CD4-positive, alpha-beta T cell treated with Interleukin-12 subunit alpha and Interleukin-12 subunit beta, for 1 hour (primary cell): ENCODE measurements around the gene DEFB116.
"Not testable (repeated sequence)": the region's sequence is repeated elsewhere in the genome, so short reads cannot be mapped to it uniquely, and the experiment has no call there.

Source experiments
- DNase-seq: peaks from one replicate; pipeline ENCODE4 v3.0.0-alpha.2; 2020

Gene DEFB116, protein sequence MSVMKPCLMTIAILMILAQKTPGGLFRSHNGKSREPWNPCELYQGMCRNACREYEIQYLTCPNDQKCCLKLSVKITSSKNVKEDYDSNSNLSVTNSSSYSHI

DNA sequence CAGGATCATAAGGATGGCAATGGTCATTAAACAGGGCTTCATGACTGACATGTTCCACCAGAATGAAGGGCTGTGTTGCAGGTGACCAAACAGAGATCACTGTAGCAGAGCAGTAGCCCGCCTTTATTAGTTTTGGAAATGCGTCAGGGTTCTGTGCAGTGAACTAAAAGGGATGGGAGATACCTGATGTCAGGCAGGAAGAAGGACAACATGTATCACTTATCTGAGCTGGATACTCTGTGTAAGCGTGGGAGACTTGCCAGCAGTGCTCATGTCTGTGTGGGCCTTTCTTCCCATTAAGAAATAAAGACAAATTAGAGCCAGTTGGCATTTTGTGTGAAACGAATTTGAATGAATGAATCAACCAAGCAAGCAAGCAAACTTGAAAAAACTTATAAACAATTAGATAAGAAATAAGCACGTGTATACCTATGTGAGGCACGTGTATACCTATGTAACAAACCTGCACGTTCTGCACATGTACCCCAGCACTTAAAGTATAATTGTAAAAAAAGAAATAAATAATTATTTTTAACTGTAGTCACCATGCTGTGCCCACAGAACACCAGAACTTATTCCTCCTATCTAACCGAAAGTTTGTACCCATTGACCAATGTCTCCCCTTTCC lies at the start of gene DEFB116:
DEFB116 (minus strand) TSS at position 51 of the 628 bp plus-strand sequence; CDS start at position 51, 0 bp downstream.
- DNase-seq = no peak

DNA sequence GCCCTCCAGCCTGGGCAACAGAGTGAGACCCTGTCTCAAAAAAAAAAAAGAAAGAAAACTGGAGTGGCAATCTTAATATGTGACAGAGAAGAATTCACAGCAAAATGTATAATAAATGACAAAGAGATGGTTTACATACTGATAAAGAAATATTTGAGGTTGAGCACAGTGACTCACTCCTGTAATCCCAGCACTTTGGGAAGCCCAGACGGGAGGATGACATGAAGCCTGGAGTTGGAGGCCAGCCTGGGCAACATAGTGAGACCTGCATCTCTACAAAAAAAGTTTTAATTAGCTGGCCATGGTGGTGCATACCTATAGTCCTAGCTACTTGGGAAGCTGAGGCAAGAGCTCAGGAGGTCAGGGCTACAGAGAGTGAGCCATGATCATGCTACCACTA lies 47.6 kb upstream of the DEFB116 start:
- no peak for DNase-seq

DNA sequence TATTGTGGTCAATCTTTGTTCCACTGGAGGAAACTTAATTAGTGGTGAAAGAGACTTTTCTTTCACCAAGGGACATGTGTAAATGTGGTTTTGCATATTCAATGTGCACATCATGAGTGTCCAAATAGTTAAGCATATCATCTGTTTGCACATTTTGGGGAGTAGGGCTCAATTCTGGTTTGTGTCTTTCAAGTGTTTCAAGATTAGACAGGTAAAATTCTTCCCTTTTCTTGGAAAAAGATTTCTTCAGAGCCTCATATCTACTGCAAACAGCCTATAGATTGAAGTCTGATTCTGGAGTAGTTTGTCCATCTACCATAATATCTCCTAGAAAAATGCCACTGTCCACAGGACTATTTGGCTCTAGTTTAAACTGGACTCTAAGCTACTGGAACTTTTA lies 33.1 kb upstream of the DEFB116 start:
- no peak for DNase-seq

DNA sequence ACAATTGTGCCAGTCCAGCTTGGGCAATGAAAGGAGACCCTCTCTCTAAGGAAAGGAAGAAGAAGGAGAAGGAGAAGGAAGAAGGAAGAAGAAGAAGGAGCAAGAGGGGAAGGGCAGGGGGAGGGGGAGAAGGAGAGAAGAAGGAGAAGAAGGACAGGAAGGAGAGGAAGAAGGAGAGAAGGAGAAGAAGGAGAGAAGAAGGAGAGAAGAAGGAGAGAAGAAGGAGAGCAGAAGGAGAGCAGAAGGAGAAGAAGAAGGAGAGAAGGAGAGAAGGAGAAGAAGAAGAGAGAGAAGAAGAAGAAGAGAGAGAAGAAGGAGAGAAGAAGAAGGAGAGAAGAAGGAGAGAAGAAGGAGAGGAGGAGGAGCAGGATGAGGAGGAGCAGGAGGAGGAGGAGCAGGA lies 22.5 kb upstream of the DEFB116 start:
- no peak for DNase-seq

DNA sequence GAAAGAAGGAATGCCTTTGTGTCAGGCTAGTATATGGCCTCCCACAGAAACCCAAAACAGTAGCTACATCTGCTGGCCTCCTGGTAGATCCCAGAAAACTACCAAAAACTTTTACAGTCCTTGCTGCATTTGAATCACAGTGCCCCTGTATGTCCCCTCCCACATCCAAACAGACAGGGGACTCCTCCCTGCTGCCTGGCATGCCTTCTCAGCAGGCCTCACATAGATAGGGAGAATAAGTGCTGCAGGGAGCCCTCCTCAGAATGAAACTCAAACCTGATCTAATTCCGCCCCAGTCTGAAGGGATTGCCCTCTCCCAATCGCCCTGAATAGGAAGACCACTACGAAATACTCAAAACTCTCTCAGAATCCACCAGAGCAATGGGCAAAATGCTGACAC lies 14.1 kb upstream of the DEFB116 start:
- no peak for DNase-seq

DNA sequence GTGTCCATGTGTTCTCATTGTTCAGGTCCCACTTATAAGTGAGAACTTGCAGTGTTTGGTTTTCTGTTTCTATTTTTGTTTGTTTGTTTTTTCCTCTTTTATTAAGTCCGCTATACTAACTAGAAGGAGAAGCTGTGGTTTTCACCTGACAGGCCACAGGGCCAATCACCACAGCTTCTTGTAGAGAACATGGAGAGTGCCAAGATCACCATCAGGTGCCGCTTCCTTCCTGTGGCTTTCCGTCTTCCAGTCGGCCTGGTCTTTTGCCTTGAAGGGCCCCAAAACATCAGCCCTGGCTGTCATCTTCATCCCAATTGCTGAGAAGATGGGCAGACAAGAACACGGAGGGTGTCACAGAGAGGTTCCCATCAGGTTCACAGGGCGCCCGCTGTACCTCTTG lies 23.4 kb downstream of the DEFB116 start:
- not testable (repeated sequence) for DNase-seq

DNA sequence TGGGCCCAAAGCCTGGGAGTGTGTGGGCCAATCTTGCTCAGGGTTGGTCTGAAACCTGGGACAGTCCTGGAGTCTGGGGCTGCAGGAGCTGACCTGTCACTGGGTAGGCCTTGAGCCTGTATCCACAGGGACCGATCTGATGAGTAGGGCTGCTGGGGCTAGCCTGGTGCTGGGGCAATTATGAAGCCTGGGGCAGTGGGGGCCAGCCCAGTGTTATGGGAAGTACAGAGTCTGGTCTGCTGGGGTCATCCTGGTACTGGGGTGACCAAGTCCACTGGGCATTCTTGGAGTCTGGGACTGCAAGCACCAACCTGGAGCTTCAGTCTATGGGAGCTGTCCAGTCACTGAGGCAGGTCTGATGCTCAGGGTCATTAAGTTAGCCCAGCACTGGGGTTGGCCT lies 30.2 kb downstream of the DEFB116 start:
- DNase-seq = no peak

DNA sequence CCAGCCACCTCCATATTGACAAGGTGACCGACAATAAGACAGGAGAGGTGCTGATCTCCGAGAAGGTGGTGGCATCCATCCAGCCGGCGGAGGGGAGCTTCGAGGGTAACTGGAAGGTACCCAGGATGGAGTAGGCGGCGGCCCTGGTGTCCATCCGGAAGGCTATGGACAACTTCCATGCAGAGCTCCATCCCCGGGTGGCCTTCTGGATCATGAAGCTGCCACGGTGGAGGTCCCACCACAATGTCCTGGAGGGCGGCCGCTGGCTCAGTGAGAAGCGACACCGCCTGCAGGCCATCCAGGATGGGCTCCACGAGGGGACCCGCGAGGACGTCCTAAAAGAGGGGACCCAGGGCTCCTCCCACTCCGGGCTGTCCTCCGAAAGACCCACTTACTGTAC lies 33.9 kb downstream of the DEFB116 start:
- no peak for DNase-seq

DNA sequence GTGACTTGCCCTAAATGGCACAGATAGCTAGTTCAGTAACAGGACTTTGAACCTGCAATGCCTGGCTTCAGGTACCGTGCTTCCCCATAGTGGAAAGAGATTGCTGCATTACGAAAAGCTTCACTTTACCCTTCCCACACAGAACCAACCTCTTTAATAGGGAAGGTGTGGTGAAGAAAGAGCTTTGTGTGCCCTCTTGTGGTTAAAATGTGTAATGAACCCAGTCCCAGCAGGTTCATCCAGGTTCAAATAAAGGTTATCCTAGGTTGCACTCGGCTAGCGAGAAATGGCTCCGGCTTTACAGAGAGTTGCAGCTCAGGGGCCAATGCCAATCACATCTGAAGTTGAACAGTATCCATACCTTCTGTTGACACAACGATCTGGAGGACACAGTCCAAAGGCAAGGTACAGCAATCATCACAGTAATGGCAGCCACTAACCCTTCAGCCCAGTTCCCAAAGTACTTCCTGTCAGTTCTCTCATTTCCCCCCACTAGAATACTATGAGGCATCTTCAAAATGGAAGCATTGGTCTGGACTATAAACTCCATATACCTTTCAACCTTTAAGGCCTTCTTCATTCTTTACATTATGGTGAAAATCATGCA lies 48.0 kb downstream of the DEFB116 start:
- DNase-seq = no peak

DNA sequence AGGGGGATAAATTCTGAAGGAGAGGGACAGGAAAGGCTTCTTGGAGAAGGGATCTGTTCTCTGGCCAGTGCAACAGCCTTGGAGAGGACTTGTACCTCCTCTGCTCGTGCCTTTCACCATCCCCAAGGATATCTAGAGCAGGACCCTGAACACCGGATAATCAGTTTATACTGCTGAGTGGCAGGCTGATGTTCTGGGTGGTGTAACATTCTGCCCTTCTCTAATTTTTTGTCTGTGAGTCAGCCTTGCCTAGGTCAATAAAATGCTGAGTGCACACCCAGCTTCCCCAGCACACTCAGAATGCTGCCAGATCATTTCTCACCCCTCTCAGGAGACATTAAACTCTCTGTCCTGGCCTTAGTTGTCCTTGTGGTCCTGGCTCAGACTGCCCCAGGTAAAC lies 51.0 kb downstream of the DEFB116 start, which contains the start of gene DEFB115:
DEFB115 (plus strand) TSS at position 301 of the 400 bp plus-strand sequence; CDS start at position 301, 0 bp downstream.
- DNase-seq = no peak

DNA sequence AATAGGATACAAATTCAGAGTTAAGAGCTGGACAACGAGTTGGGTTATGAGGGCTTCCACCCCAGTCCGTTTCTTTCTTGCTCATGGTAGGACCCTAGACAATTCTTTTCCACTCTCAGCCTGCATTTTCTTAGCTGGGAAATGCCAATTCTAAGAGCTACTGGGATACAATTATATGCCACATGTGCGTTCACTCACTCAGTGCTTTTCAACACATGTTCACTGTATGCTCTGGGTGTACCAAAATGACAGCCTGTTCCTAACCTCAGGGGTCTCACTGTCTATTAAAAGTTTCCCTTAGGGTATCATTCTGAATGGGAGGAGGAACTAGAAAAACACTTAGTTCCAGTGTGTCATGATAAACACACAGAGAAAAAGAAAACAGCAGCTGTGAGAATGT lies 51.4 kb downstream of the DEFB116 start:
- no peak for DNase-seq
